Islet of Langerhans (tissue), 1 donor: ENCODE data around the gene ANXA4.

Experiments used
- FAIRE-seq: peaks from one replicate; lab custom pipeline; 2011; peaks lifted over from hg19 to GRCh38; lab: Jason Lieb, UNC

The ANXA4 gene

GRCh38 chr2:69848186-69848790 lies 106.4 kb downstream of the ANXA4 start:
- FAIRE-seq: no peak

- FAIRE-seq: no peak
These were observed 116.3 kb downstream of the ANXA4 start for GRCh38 chr2:69858261-69858660.

GRCh38 chr2:69863298-69863697 lies 121.4 kb downstream of the ANXA4 start:
- FAIRE-seq: no peak
